ENCODE results near the gene GLT1D1. TPM values are rescaled to one million over a fixed set of nuclear protein-coding genes. Genes with fewer than 3 reads are reported as not detected.

Gene GLT1D1
- total RNA-seq, 1 experiment from 2014 or later: not detected

- no peak for TF ChIP-seq SP1 (IDR thresholded peaks at IDR 0.05; ENCODE audit: low read depth)
- TF ChIP-seq ATF3 (IDR thresholded peaks at IDR 0.05): no peak
- no peak for TF ChIP-seq TCF7L2 (IDR thresholded peaks at IDR 0.05; ENCODE audit: borderline replicate concordance, extremely low read depth, insufficient read depth, insufficient read length)
- TF ChIP-seq RAD21 (IDR thresholded peaks at IDR 0.05; ENCODE audit: low read depth): no peak
- no peak for TF ChIP-seq SIN3A (IDR thresholded peaks at IDR 0.05; ENCODE audit: low read depth)
- no peak for TF ChIP-seq ZNF274 (IDR thresholded peaks at IDR 0.05; ENCODE audit: low read depth, low read length)
- no peak for TF ChIP-seq REST (IDR thresholded peaks at IDR 0.05; ENCODE audit: low read depth)
- TF ChIP-seq POLR2A (IDR thresholded peaks at IDR 0.05; ENCODE audit: borderline replicate concordance, extremely low read depth, insufficient read depth, insufficient read length): no peak
- no peak for TF ChIP-seq CBX3 (IDR thresholded peaks at IDR 0.05; ENCODE audit: low read depth)
- no peak for TF ChIP-seq EGR1 (IDR thresholded peaks at IDR 0.05; ENCODE audit: low read depth)
- TF ChIP-seq ELF1 (IDR thresholded peaks at IDR 0.05; ENCODE audit: borderline replicate concordance, low read depth): no peak
- no peak for TF ChIP-seq POLR2AphosphoS5 (IDR thresholded peaks at IDR 0.05; ENCODE audit: low read depth, low read length)
- TF ChIP-seq YY1 (IDR thresholded peaks at IDR 0.05; ENCODE audit: extremely low read depth, insufficient replicate concordance, low read depth, low read length): no peak
- TF ChIP-seq FOSL1 (IDR thresholded peaks at IDR 0.05; ENCODE audit: low read depth): no peak
- TF ChIP-seq EZH2 (IDR thresholded peaks at IDR 0.05): no peak
- no peak for TF ChIP-seq SRF (IDR thresholded peaks at IDR 0.05; ENCODE audit: low read depth)
- TF ChIP-seq CEBPB (IDR thresholded peaks at IDR 0.05; ENCODE audit: low read depth): no peak
- no peak for TF ChIP-seq ZBTB33 (IDR thresholded peaks at IDR 0.05; ENCODE audit: extremely low read depth, insufficient replicate concordance, low read length)
- TF ChIP-seq EZH2phosphoT487 (IDR thresholded peaks at IDR 0.05; ENCODE audit: borderline replicate concordance): no peak
- no peak overlapping the region for H2AFZ ChIP-seq (ENCODE audit: low read depth, low read length, poor library complexity, severe bottlenecking)
- no peaks in the 10 kb centered on the region for H3K27me3 ChIP-seq (ENCODE audit: insufficient read depth, low read length)
- ATAC-seq: no peak
- no peak overlapping the region for H3K4me2 ChIP-seq (ENCODE audit: low read length)
- peaks cover 0 to 11% of the 10 kb centered on the region in 2 experiments; a peak in 2 of 4 replicates for H3K4me1 ChIP-seq (ENCODE audit: control insufficient read depth in 1 of 2, insufficient read depth in 2 of 2, low read length in 2 of 2)
- no peak for DNase-seq (ENCODE audit: low read depth, low spot score)
- H3K79me2 ChIP-seq (ENCODE audit: insufficient read depth, low read length): peaks cover 82% of the 10 kb centered on the region
- no peak overlapping the region for H3K4me3 ChIP-seq (replicated peaks in 1 of 2; ENCODE audit: low read depth in 1 of 2, low read length in 2 of 2)
- H3K27ac ChIP-seq (ENCODE audit: low read depth, low read length): no peak overlapping the region
- ChIA-PET CTCF (no interaction called here), RAD21 (ENCODE audit: low non-redundant PET in 1 of 2, low total read pairs in 2 of 2, uncharacterized antibody in 2 of 2, unreplicated experiment in 2 of 2) (no interaction called here), POLR2A (no interaction called here)
- intact Hi-C loops (cut with micrococcal nuclease): loop anchor here (5.0 kb wide), 1 partner anchor 38 kb away; no protein-coding TSS in a partner anchor
- H3K36me3 ChIP-seq (ENCODE audit: control insufficient read depth in 1 of 2, insufficient read depth in 2 of 2, low read length in 2 of 2): 0 out of 4 replicates have a peak, but pooled peaks cover 0 to 3% of the 10 kb centered on the region in 2 experiments
- H3K9me3 ChIP-seq (ENCODE audit: control insufficient read depth in 1 of 2, insufficient read depth in 1 of 2, low read depth in 1 of 2, low read length in 2 of 2): no peaks in the 10 kb centered on the region
- BruUV-seq (replicated peaks): no TSS peak
- H4K20me1 ChIP-seq (ENCODE audit: insufficient read depth): no peaks in the 10 kb centered on the region
- no peaks in the 10 kb centered on the region for H3K9me2 ChIP-seq (ENCODE audit: insufficient read depth)
- no peak overlapping the region for H3K9ac ChIP-seq (ENCODE audit: low read length)
Observed at GRCh38 chr12:128820253-128820652, 33.0 kb upstream of the GLT1D1 start.
